Loucy (cell line): ENCODE data around the gene TRIB2.

Experiments
- H2AFZ ChIP-seq: fragments of 200-600 bp; sonication (generic); 2 replicates; pipeline ENCODE4 v1.6.0; 2016; ENCODE audit warnings: antibody characterized with exemption, mild to moderate bottlenecking, low read length, moderate library complexity
- H3F3A ChIP-seq: fragments of 200-600 bp; 2 replicates; pipeline ENCODE4 v1.6.0; 2016; ENCODE audit warnings: antibody characterized with exemption, low read depth, mild to moderate bottlenecking
- H3K27me3 ChIP-seq: fragments of 200-600 bp; sonication (generic); 2 replicates; pipeline ENCODE4 v1.6.1; 2014; ENCODE audit warnings: low read length, mild to moderate bottlenecking; ENCODE audit not compliant: insufficient read depth, poor library complexity, severe bottlenecking
- H3K36me3 ChIP-seq: fragments of 200-600 bp; sonication (generic); 2 replicates; pipeline ENCODE4 v1.6.1; 2016; ENCODE audit warnings: low read length; ENCODE audit not compliant: insufficient read depth
- H3K4me1 ChIP-seq: fragments of 200-600 bp; sonication (generic); 2 replicates; pipeline ENCODE4 v1.5.1; 2014; ENCODE audit warnings: low read length, mild to moderate bottlenecking; ENCODE audit not compliant: insufficient read depth, poor library complexity, severe bottlenecking
- H3K4me2 ChIP-seq: fragments of 200-600 bp; sonication (generic); 2 replicates; pipeline ENCODE4 v1.6.0; 2014; ENCODE audit warnings: antibody characterized with exemption, low read length, low read depth, mild to moderate bottlenecking; ENCODE audit not compliant: poor library complexity, severe bottlenecking
- H3K4me3 ChIP-seq: fragments of 200-600 bp; sonication (generic); 2 replicates; pipeline ENCODE4 v1.5.1; 2014; ENCODE audit warnings: low read length, mild to moderate bottlenecking, mixed read lengths; ENCODE audit not compliant: poor library complexity, severe bottlenecking
- H3K79me2 ChIP-seq: fragments of 200-600 bp; sonication (generic); 2 replicates; pipeline ENCODE4 v1.6.1; 2014; ENCODE audit warnings: low read length; ENCODE audit not compliant: insufficient read depth
- H3K9ac ChIP-seq: fragments of 200-600 bp; sonication (generic); 2 replicates; pipeline ENCODE4 v1.6.0; 2014; ENCODE audit warnings: mild to moderate bottlenecking, low read depth, low read length, moderate library complexity; ENCODE audit not compliant: poor library complexity, severe bottlenecking
- H3K9me2 ChIP-seq: fragments of 200-600 bp; sonication (generic); replicated peaks from 2 replicates; pipeline ENCODE4 v1.6.1; 2016; ENCODE audit warnings: low read depth, low read length, mixed read lengths
- H3K9me3 ChIP-seq: fragments of 200-600 bp; sonication (generic); 2 replicates; pipeline ENCODE4 v1.6.1; 2014; ENCODE audit warnings: mild to moderate bottlenecking, antibody characterized with exemption, low read length, low read depth; ENCODE audit not compliant: insufficient read depth
- H4K20me1 ChIP-seq: fragments of 200-600 bp; sonication (generic); 2 replicates; pipeline ENCODE4 v1.6.0; 2014; ENCODE audit warnings: antibody characterized with exemption, low read length, mild to moderate bottlenecking; ENCODE audit not compliant: insufficient read depth, poor library complexity, severe bottlenecking
- CTCF ChIP-seq: fragments of 200-600 bp; sonication (generic); conservative IDR thresholded peaks from 2 replicates; pipeline ENCODE4 v1.5.1; 2014; ENCODE audit warnings: mild to moderate bottlenecking, antibody characterized with exemption, low read length
- EZH2phosphoT487 ChIP-seq: fragments of 200-600 bp; IDR thresholded peaks from 2 replicates; pipeline ENCODE4 v1.6.1; 2018; ENCODE audit warnings: antibody characterized with exemption, mild to moderate bottlenecking, moderate library complexity, borderline replicate concordance

TRIB2 gene

DNA sequence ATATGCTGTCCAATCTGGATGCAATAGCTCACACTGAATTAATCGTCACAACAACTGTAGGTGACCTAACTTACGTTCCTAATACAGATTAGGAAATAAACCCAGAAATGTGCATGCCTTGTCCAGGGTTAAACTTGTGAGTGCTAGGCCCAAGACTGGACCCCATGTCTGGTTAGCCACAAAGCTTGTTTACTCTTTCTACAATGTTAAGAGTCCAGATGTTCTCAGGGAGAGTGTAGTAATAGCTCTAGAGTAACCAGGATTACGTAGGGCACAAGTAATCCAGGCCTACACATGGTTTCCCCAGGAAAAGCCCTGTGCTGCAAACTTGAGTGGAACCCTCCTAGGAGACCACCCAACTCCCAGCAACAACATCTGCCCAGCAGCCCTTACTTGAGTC, 26.2 kb downstream of the TRIB2 start:
- Histone ChIP-seq H3K4me3 (no peak overlapping the region), H2AFZ (no peak overlapping the region), H3F3A (no peaks in the 10 kb centered on the region), H4K20me1 (peaks cover 6% of the 10 kb centered on the region), H3K9me3 (no peaks in the 10 kb centered on the region), H3K27me3 (no peaks in the 10 kb centered on the region), H3K4me1 (peaks cover 11% of the 10 kb centered on the region), H3K4me2 (no peak overlapping the region), H3K9ac (no peak overlapping the region), H3K9me2 (no peaks in the 10 kb centered on the region), H3K79me2 (no peaks in the 10 kb centered on the region), H3K36me3 (peaks cover 51% of the 10 kb centered on the region; the same call in 1 of the 2 replicates)
- TF ChIP-seq EZH2phosphoT487 (no peak), CTCF (no peak)

DNA sequence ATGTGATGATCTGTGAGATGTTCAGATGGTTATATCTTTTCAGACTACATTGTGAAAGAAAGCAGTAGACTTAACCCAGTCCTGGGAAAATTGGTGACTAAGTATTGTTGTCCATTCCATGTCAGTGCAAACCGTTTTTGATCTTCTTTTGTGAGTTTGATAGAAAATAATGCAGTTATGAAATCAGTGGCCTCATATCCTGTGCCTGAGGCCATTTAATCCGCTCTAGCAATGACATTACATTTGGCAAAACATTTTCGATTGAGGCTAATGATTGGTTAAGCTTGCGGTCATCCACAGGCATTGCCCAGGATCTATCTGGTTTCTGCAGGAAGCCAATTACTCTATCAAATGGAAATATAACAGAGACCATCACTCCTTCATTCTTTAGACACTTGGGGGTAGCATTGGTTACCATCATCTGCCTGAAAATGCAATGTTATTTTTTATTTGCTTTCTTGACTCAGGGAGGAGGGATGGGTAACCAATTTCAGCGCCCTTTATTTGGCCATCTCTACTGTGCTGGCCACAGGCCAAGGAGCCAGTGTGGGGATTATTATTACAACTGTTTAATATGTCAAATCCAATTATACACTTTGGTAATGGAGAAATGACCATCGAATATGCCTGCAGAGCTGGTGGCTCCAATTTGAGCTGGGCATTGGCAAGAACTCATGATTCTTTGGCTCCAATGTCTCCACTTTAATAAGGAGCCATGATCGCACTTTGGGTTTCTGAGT, 33.6 kb downstream of the TRIB2 start:
- H3K4me2 ChIP-seq, result no peak overlapping the region
- no peaks in the 10 kb centered on the region for H3K9me2 ChIP-seq
- no peak overlapping the region for H2AFZ ChIP-seq
- no peaks in the 10 kb centered on the region for H3K27me3 ChIP-seq
- no peaks in the 10 kb centered on the region for H3K9me3 ChIP-seq
- no peaks in the 10 kb centered on the region for H3K4me1 ChIP-seq
- H3K9ac ChIP-seq, result no peak overlapping the region
- H3K36me3 ChIP-seq, result no peaks in the 10 kb centered on the region
- H3F3A ChIP-seq, result no peaks in the 10 kb centered on the region
- no peak overlapping the region for H3K4me3 ChIP-seq
- TF ChIP-seq EZH2phosphoT487 (no peak), CTCF (no peak)
- no peaks in the 10 kb centered on the region for H3K79me2 ChIP-seq
- no peaks in the 10 kb centered on the region for H4K20me1 ChIP-seq

DNA sequence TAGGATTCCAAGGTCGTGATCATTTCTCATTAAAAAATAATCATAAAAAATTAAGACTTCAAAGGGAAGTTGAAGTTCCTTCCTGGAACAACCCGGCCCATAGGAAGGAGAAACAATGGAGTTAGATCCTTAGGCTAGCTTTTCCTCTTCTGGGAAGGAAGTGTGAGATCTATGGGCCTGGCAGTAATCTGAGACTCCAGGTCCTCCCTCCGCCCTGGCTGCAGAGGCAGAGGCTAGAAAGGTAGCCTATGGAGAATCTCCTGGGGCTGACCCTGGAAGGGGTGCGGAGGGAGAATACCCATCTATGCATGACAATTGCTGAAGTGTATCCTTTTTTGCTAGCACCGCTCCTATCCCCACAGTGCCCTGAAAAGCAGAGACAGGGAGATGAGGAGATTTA, 37.9 kb downstream of the TRIB2 start:
- no peaks in the 10 kb centered on the region for H3K9me3 ChIP-seq
- H3F3A ChIP-seq, result no peaks in the 10 kb centered on the region
- no peaks in the 10 kb centered on the region for H3K27me3 ChIP-seq
- H3K79me2 ChIP-seq, result no peaks in the 10 kb centered on the region
- no peak overlapping the region for H3K9ac ChIP-seq
- H3K4me3 ChIP-seq, result no peak overlapping the region
- no peaks in the 10 kb centered on the region for H3K9me2 ChIP-seq
- H4K20me1 ChIP-seq, result no peaks in the 10 kb centered on the region
- TF ChIP-seq EZH2phosphoT487 (no peak), CTCF (no peak)
- no peaks in the 10 kb centered on the region for H3K4me1 ChIP-seq
- no peaks in the 10 kb centered on the region for H3K36me3 ChIP-seq
- no peak overlapping the region for H2AFZ ChIP-seq
- H3K4me2 ChIP-seq, result no peak overlapping the region
